A549 (cell line): ENCODE measurements around the gene PIP5K1B. TPM values are rescaled to one million over a fixed set of nuclear protein-coding genes. Genes with fewer than 3 reads are reported as not detected.

Source experiments
- ATAC-seq, 2 experiments: fragments of 200-7000 bp in 1 of 2; fragments of >200 bp in 1 of 2; cut with Nextera tagmentation in 1 of 2; cut with Tn5 transposase in 1 of 2; 3 replicates each; pipeline versions ENCODE4 v1.8.0 to v1.9.1; 2018 to 2020; ENCODE audit warnings: mild to moderate bottlenecking in 1 of 2, moderate library complexity in 1 of 2
- CTCF ChIA-PET: fragments of 300-600 bp; sonication (Branson Sonifier 250); formaldehyde crosslinking; extraction: SDS; loops from one replicate; lab custom pipeline; 2021; ENCODE audit warnings: antibody characterized with exemption, inconsistent platforms; lab: Yijun Ruan, JAX
- POLR2A ChIA-PET: fragments of 350-600 bp; formaldehyde crosslinking; extraction: SDS; loops from one replicate; lab custom pipeline; 2021; ENCODE audit warnings: antibody characterized with exemption, inconsistent platforms; lab: Yijun Ruan, JAX
- DNase-seq, 2 experiments: peaks; one replicate each; pipeline versions ENCODE4 v3.0.0 to v3.0.0-alpha.2; 2011 to 2016; ENCODE audit warnings: low read depth in 1 of 2, low spot score in 1 of 2
- FAIRE-seq: peaks from 2 replicates; lab custom pipeline; 2011; peaks lifted over from hg19 to GRCh38; lab: Jason Lieb, UNC
- H3K27ac ChIP-seq, 2 experiments: fragments of >200 bp; sonication (Bioruptor Twin); formaldehyde crosslinking; 3 replicates each; pipeline ENCODE4 v1.5.1; 2016 to 2017
- H3K4me1 ChIP-seq: fragments of >200 bp; sonication (Bioruptor Twin); formaldehyde crosslinking; 3 replicates; pipeline ENCODE4 v1.6.1; 2016
- H3K4me2 ChIP-seq: fragments of >200 bp; sonication (Bioruptor Twin); formaldehyde crosslinking; 3 replicates; pipeline ENCODE4 v1.6.1; 2016
- H3K4me3 ChIP-seq: fragments of >200 bp; sonication (Bioruptor Twin); formaldehyde crosslinking; 3 replicates; pipeline ENCODE4 v1.5.1; 2016
- H3K9me3 ChIP-seq: fragments of >200 bp; sonication (Bioruptor Twin); formaldehyde crosslinking; 3 replicates; pipeline ENCODE4 v1.6.1; 2016
- BCL3 ChIP-seq: fragments of >200 bp; sonication (Bioruptor Twin); formaldehyde crosslinking; IDR thresholded peaks from 3 replicates; pipeline ENCODE4 v1.6.1; 2016
- BHLHE40 ChIP-seq: IDR thresholded peaks from 2 replicates; pipeline ENCODE4 v1.6.1; 2012; ENCODE audit warnings: low read depth, low read length, inconsistent platforms
- CEBPB ChIP-seq, 2 experiments: fragments of >200 bp in 1 of 2; sonication (Bioruptor Twin) in 1 of 2; formaldehyde crosslinking in 1 of 2; IDR thresholded peaks; 2 replicates each; pipeline ENCODE4 v1.6.1; 2012 to 2016
- FOSB ChIP-seq: fragments of 250-450 bp; sonication (Bioruptor Pico); IDR thresholded peaks from 2 replicates; pipeline ENCODE4 v1.5.0; 2020; ENCODE audit warnings: mild to moderate bottlenecking, moderate library complexity
- FOSL2 ChIP-seq, 2 experiments: fragments of 450-650 bp in 1 of 2; fragments of >200 bp in 1 of 2; sonication (Bioruptor Twin) in 1 of 2; formaldehyde crosslinking; IDR thresholded peaks; 2 replicates each; pipeline versions ENCODE4 v1.5.0 to v1.6.1; 2016 to 2020; ENCODE audit warnings: mild to moderate bottlenecking in 1 of 2, moderate library complexity in 1 of 2
- HEYL ChIP-seq: fragments of 250-450 bp; sonication (Bioruptor Pico); IDR thresholded peaks from 2 replicates; pipeline ENCODE4 v1.8.0; 2021; ENCODE audit warnings: mild to moderate bottlenecking, moderate library complexity
- HOXA7 ChIP-seq: fragments of 250-450 bp; sonication (Bioruptor Pico); IDR thresholded peaks from 2 replicates; pipeline ENCODE4 v1.5.0; 2020; ENCODE audit warnings: mild to moderate bottlenecking, moderate library complexity
- KDM1A ChIP-seq: fragments of 200-600 bp; sonication (generic); IDR thresholded peaks from 2 replicates; pipeline ENCODE4 v1.6.1; 2016; ENCODE audit warnings: low read depth, mild to moderate bottlenecking
- KDM5A ChIP-seq: fragments of 200-600 bp; sonication (generic); IDR thresholded peaks from 2 replicates; pipeline ENCODE4 v1.6.1; 2016; ENCODE audit warnings: antibody characterized with exemption, mild to moderate bottlenecking
- MAFK ChIP-seq: fragments of 450-650 bp; IDR thresholded peaks from 2 replicates; pipeline ENCODE4 v1.6.1; 2014; ENCODE audit not compliant: partially characterized antibody
- NPAS2 ChIP-seq: fragments of 250-450 bp; sonication (Bioruptor Pico); IDR thresholded peaks from 2 replicates; pipeline ENCODE4 v1.8.0; 2022; ENCODE audit warnings: mild to moderate bottlenecking, moderate library complexity, borderline replicate concordance
- NR3C1 ChIP-seq: fragments of >200 bp; sonication (Bioruptor Twin); formaldehyde crosslinking; IDR thresholded peaks from 3 replicates; pipeline ENCODE4 v1.6.1; 2017
- POLR2A ChIP-seq: IDR thresholded peaks from 2 replicates; pipeline ENCODE4 v1.6.1; 2012; ENCODE audit warnings: mild to moderate bottlenecking, low read length
- RARB ChIP-seq: fragments of 250-450 bp; sonication (Bioruptor Pico); IDR thresholded peaks from 2 replicates; pipeline ENCODE4 v1.8.0; 2021; ENCODE audit warnings: mild to moderate bottlenecking, moderate library complexity
- RFX5 ChIP-seq: fragments of 450-650 bp; IDR thresholded peaks from 2 replicates; pipeline ENCODE4 v1.7.1; 2014; ENCODE audit warnings: antibody characterized with exemption, mild to moderate bottlenecking, moderate library complexity
- SMC3 ChIP-seq: fragments of >200 bp; sonication (Bioruptor Twin); formaldehyde crosslinking; IDR thresholded peaks from 3 replicates; pipeline ENCODE4 v1.6.1; 2018; ENCODE audit warnings: inconsistent platforms
- SREBF2 ChIP-seq: fragments of 450-650 bp; IDR thresholded peaks from 2 replicates; pipeline ENCODE4 v1.6.1; 2014; ENCODE audit warnings: mild to moderate bottlenecking, moderate library complexity
- ZFP36 ChIP-seq: fragments of 450-650 bp; IDR thresholded peaks from 2 replicates; pipeline ENCODE4 v1.6.1; 2014; ENCODE audit warnings: borderline replicate concordance; ENCODE audit not compliant: partially characterized antibody
- WGBS: methylation state at CpG from one replicate; pipeline ENCODE4 v1.1.6; 2017; ENCODE audit errors: missing lambda C conversion rate; 5-methylcytosine and 5-hydroxymethylcytosine counted together
- polyA minus RNA-seq: library from RNA; depleted of rRNA, polyadenylated mRNA; stranded (reverse); fragments of >200 nt; gene quantifications from 2 replicates; pipeline ENCODE4 v1.2.3, GENCODE V29; 2011; rRNA and poly(A)+ RNA removed
- polyA plus RNA-seq, 4 experiments: library from polyadenylated mRNA; depleted of rRNA in 3 of 4; stranded (reverse); fragments of >200 nt; fragmentation: RNase III in 1 of 4; extraction: RNeasy Plus Mini Kit Qiagen cat#74134 plus additional on column Dnase treatment in 1 of 4; gene quantifications; 2 replicates in 3 of 4; 3 replicates in 1 of 4; pipeline ENCODE4 v1.2.3, GENCODE V29; 2011 to 2017
- TF ChIP-seq, protein P1 (sequence below): IDR thresholded peaks from 2 replicates; pipeline ENCODE4 v1.6.1; 2012; ENCODE audit warnings: low read depth, borderline replicate concordance

PIP5K1B gene
- not detected in 2 replicates for polyA plus RNA-seq (2011; rRNA removed)
- 0.01 TPM in 1 of 2 replicates, not detected in the other for polyA plus RNA-seq (2012; cell fraction: cytosol; rRNA removed)
- not detected in 2 replicates for polyA plus RNA-seq (2012; cell fraction: nucleus; rRNA removed)
- not detected in 3 replicates for polyA plus RNA-seq (2017; fragmentation: RNase III; extraction: RNeasy Plus Mini Kit Qiagen cat#74134 plus additional on column Dnase treatment)
- polyA minus RNA-seq: not detected in 2 replicates

DNA sequence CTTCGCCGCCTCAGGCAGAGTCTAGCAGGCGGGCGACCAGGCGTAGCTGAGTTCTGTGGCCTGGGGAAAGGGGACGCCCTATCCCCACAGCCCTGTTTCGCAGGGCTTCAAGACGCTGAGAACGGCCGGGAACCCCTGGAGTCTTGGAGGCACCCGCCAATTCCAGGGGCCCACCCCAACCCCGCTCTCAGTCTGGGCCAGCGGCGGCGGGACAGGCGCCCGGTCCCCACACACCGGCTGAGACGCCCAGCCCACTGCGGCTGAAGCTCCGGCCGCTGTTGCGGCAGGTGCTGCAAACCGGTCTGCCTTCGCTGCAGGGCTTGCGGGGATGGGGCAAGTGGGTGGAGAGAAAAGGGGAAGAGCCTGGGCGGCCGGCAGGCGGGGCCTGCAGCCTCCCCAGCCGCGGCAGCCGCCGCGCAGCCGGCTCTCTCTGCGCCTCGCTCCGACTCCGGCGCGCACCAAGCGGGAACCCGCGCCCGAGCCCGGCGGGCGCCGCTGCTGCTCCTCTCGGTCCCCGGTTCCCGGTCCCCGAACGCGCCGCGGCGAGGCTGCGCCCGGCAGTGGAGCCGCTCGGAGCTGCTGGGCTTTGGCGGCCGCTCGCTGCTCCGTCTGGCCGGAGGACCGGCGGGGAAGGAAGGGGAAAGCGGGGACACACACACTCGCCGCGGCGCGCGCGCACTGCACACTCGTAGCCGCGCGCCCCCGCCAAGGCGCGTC is at the start of gene PIP5K1B:
TSS of gene PIP5K1B (plus strand) at position 427 of the 717 bp plus-strand sequence. CDS start 117,375 bp downstream, outside the sequence.
- ChIA-PET POLR2A (no interaction called here), CTCF (no interaction called here)
- Histone ChIP-seq H3K4me3 (peak within 1 kb of the TSS; percentile 62), H3K9me3 (no peaks in the 10 kb centered on the region), H3K4me2 (peak within 1 kb of the TSS; percentile 93), H3K27ac (peak within 1 kb of the TSS in 1 of 2 experiments; percentile 61; a peak in 2 of 6 replicates), H3K4me1 (peaks cover 8% of the 10 kb centered on the region; the same call in 2 of the 3 replicates)
- TF ChIP-seq NPAS2 (CRISPR knock-in tag): no peak
- TF ChIP-seq HOXA7 (CRISPR knock-in tag): no peak
- TF ChIP-seq ZFP36: no peak
- no peak for TF ChIP-seq FOSB (CRISPR knock-in tag)
- TF ChIP-seq BHLHE40: no peak
- TF ChIP-seq RARB (CRISPR knock-in tag): no peak
- no peak for TF ChIP-seq FOSL2 (IDR thresholded peaks at IDR 0.05)
- TF ChIP-seq FOSL2 (CRISPR knock-in tag; IDR thresholded peaks at IDR 0.05): no peak
- TF ChIP-seq HEYL (CRISPR knock-in tag): no peak
- no peak for TF ChIP-seq KDM5A
- 5% methylated on average over 30 of the region's 84 CpGs for WGBS
- ATAC-seq (peak; percentile 79 to 93), FAIRE-seq (no peak), DNase-seq (peak; percentile 17 to 29)

DNA sequence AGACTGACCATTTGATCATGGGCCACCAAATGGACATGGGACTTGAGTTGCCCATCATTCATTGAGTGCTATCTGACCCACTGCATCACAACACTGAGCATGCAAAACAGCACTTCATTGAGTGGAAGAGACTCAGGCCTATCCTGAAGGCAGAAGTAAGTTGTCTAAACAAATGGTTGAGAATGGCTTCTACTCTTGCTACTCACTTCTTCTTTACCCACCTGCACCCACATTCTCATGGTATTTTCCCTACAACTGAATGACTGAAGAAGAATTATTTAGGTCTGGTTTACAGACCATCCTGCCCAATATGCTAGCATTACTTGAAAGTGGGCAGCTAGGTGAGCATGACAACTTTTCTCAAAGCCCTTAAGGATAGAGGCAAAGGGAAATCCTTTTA is 41.0 kb upstream of the PIP5K1B start:
- no peak overlapping the region for H3K4me3 ChIP-seq
- no peaks in the 10 kb centered on the region for H3K4me1 ChIP-seq
- H3K27ac ChIP-seq: no peak overlapping the region
- ATAC-seq (no peak), FAIRE-seq (no peak)
- H3K9me3 ChIP-seq: no peaks in the 10 kb centered on the region
- no peak overlapping the region for H3K4me2 ChIP-seq
- TF ChIP-seq CEBPB (IDR thresholded peaks at IDR 0.05): no peak
- no peak for TF ChIP-seq BCL3
- TF ChIP-seq NR3C1: no peak
- no peak for TF ChIP-seq RARB (CRISPR knock-in tag)
- TF ChIP-seq, protein P1, sequence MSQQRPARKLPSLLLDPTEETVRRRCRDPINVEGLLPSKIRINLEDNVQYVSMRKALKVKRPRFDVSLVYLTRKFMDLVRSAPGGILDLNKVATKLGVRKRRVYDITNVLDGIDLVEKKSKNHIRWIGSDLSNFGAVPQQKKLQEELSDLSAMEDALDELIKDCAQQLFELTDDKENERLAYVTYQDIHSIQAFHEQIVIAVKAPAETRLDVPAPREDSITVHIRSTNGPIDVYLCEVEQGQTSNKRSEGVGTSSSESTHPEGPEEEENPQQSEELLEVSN: no peak
- no peak for TF ChIP-seq RFX5
- TF ChIP-seq, all 56 proteins: peak for 0
- ChIA-PET POLR2A (no interaction called here), CTCF (no interaction called here)
- DNase-seq: no peak

- no peaks in the 10 kb centered on the region for H3K4me1 ChIP-seq
- no peak for TF ChIP-seq KDM1A
- TF ChIP-seq POLR2A: no peak
- ATAC-seq (no peak), FAIRE-seq (no peak), DNase-seq (no peak)
- no peak overlapping the region for H3K4me3 ChIP-seq
- WGBS: 13% methylated on average over 1 of the region's 1 CpG
- no peak overlapping the region for H3K27ac ChIP-seq
- H3K9me3 ChIP-seq: no peaks in the 10 kb centered on the region
- H3K4me2 ChIP-seq: no peak overlapping the region
- CTCF ChIA-PET: no interaction called here
- POLR2A ChIA-PET: no interaction called here
These were observed 36.9 kb upstream of the PIP5K1B start for GRCh38 chr9:68668127-68668526.

GRCh38 chr9:68669218-68669617 is 35.8 kb upstream of the PIP5K1B start:
- ATAC-seq (no peak), DNase-seq (no peak), FAIRE-seq (no peak)
- TF ChIP-seq FOSB (CRISPR knock-in tag): no peak
- no peak for TF ChIP-seq MAFK
- no peak for TF ChIP-seq ZFP36
- TF ChIP-seq SMC3: no peak
- TF ChIP-seq BHLHE40: no peak
- TF ChIP-seq POLR2A: no peak
- no peak for TF ChIP-seq SREBF2
- TF ChIP-seq CEBPB (IDR thresholded peaks at IDR 0.05): no peak
- Histone ChIP-seq H3K4me3 (no peak overlapping the region), H3K4me2 (no peak overlapping the region), H3K9me3 (no peaks in the 10 kb centered on the region), H3K4me1 (no peaks in the 10 kb centered on the region), H3K27ac (no peak overlapping the region)
- POLR2A ChIA-PET: no interaction called here
- 33% methylated on average over 9 of the region's 9 CpGs for WGBS
- CTCF ChIA-PET: no interaction called here
